Caco-2 (cell line): ENCODE results near the gene DARS1. TPM values are rescaled to one million over a fixed set of nuclear protein-coding genes. Genes with fewer than 3 reads are reported as not detected.

ENCODE experiments used
- BruUV-seq: library from RNA; stranded (reverse); fragments of 400-500 nt; replicated peaks from 2 replicates; lab custom pipeline; 2021; lab: Mats Ljungman, UMichigan
- CTCF ChIA-PET: fragments of 300-600 bp; sonication (Branson Sonifier 250); formaldehyde crosslinking; loops from one replicate; lab custom pipeline; 2022; ENCODE audit warnings: antibody characterized with exemption; lab: Charles Lee
- POLR2A ChIA-PET: fragments of 300-600 bp; sonication (Branson Sonifier 250); formaldehyde crosslinking; loops from one replicate; lab custom pipeline; 2022; ENCODE audit warnings: antibody characterized with exemption; lab: Charles Lee
- DNase-seq, 2 experiments: peaks; one replicate each; pipeline versions ENCODE4 v3.0.0 to v3.0.0-alpha.2; 2020 to 2022
- H3K27me3 ChIP-seq: replicated peaks from 2 replicates; pipeline ENCODE4 v1.6.0; 2011; ENCODE audit warnings: low read length; ENCODE audit not compliant: control insufficient read depth, insufficient read depth
- H3K36me3 ChIP-seq: 2 replicates; pipeline ENCODE4 v1.5.1; 2011; ENCODE audit warnings: low read length; ENCODE audit not compliant: control insufficient read depth, insufficient read depth
- H3K4me1 ChIP-seq: fragments of 250-450 bp; sonication (Bioruptor Pico); 2 replicates; pipeline ENCODE4 v1.5.1; 2020; ENCODE audit warnings: mild to moderate bottlenecking
- H3K4me3 ChIP-seq: 2 replicates; pipeline ENCODE4 v1.5.1; 2011; ENCODE audit warnings: low read depth, mild to moderate bottlenecking, control low read depth, low read length
- H3K9me3 ChIP-seq: fragments of 250-450 bp; sonication (Bioruptor Pico); 2 replicates; pipeline ENCODE4 v1.5.1; 2020; ENCODE audit warnings: mild to moderate bottlenecking, moderate library complexity
- H3K27ac Mint-ChIP-seq: one replicate; pipeline ENCODE4 v1.8.0; 2022; ENCODE audit warnings: mixed read lengths; ENCODE audit not compliant: unreplicated experiment
- H3K27me3 Mint-ChIP-seq: one replicate; pipeline ENCODE4 v1.8.0; 2022; ENCODE audit warnings: mixed read lengths; ENCODE audit not compliant: insufficient read depth, unreplicated experiment
- H3K36me3 Mint-ChIP-seq: one replicate; pipeline ENCODE4 v1.8.0; 2022; ENCODE audit warnings: mild to moderate bottlenecking, mixed read lengths; ENCODE audit not compliant: insufficient read depth, unreplicated experiment
- H3K4me1 Mint-ChIP-seq: one replicate; pipeline ENCODE4 v1.8.0; 2022; ENCODE audit warnings: low read depth, mixed read lengths; ENCODE audit not compliant: unreplicated experiment
- H3K4me3 Mint-ChIP-seq: one replicate; pipeline ENCODE4 v1.8.0; 2022; ENCODE audit warnings: mild to moderate bottlenecking, moderate library complexity, mixed read lengths; ENCODE audit not compliant: unreplicated experiment
- H3K9me3 Mint-ChIP-seq: one replicate; pipeline ENCODE4 v1.8.0; 2022; ENCODE audit warnings: mixed read lengths; ENCODE audit not compliant: unreplicated experiment
- intact Hi-C: fragments of 100-400 bp; cut with micrococcal nuclease; formaldehyde crosslinking; loops from one replicate; pipeline ENCODE4 v1.10.0; 2022; ENCODE audit not compliant: unreplicated experiment
- total RNA-seq: library from RNA; stranded (reverse); gene quantifications from 2 replicates; pipeline ENCODE4 v1.2.3, GENCODE V29; 2022
- TF ChIP-seq, protein P1 (sequence below), 2 experiments: fragments of 200-600 bp in 1 of 2; IDR thresholded peaks; 1 replicate in 1 of 2; 2 replicates in 1 of 2; pipeline versions ENCODE4 v1.5.1 to v1.8.0; 2011 to 2022; ENCODE audit warnings: antibody characterized with exemption in 1 of 2, control low read depth in 1 of 2, inconsistent platforms in 1 of 2, low read depth in 1 of 2, low read length in 1 of 2, mild to moderate bottlenecking in 1 of 2, moderate library complexity in 1 of 2; ENCODE audit not compliant: insufficient read depth in 1 of 2, severe bottlenecking in 1 of 2, unreplicated experiment in 1 of 2

The DARS1 gene
- total RNA-seq, 1 experiment from 2014 or later, result 90.9 TPM

DNA sequence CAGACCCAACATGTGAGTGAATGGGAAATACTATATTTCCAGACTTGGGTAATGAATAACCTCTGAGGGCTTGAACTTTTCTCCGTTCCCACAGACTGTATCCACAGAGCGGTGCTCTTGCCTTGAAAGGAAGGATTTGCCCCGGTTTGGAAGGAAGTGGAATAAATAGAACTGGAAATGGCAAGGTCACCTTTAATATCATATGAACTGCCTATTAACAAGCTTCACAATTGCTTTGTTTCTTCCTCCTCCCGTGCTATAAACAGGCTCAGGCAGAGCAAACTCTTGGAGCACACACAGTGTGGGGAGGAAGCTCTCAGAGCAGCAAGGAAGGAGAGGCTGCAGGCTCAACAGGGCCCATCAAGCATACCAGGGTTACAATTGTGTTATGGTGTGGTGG is 28.5 kb upstream of the DARS1 start:
- no peaks in the 10 kb centered on the region for H3K4me1 Mint-ChIP-seq

DNA sequence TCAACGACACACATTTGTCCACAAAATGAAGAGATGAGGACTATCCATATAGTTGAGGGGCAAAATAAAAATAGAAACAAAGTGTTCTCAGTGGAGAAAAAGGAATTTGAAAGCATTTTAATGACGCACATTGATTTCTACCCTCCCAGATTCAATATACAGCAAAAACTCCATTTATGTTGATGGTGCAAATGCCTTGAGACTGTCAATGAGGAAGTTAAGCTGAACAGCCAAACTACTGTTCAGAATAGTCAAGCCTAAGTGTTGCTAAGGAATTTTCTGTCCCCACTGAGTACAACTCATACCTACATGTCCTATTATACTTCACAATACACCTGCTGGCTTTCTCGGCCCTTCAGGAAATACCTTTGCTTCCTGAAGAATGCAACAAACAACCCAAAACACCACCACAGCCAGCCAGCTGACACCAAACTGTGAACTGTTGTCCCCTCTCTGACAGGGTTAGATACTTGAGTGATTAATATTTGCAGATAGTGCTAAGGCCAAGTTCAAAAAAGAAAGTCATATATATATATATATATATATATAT is 27.8 kb upstream of the DARS1 start:
- intact Hi-C loops, result no loop called here
- TF ChIP-seq, protein P1, sequence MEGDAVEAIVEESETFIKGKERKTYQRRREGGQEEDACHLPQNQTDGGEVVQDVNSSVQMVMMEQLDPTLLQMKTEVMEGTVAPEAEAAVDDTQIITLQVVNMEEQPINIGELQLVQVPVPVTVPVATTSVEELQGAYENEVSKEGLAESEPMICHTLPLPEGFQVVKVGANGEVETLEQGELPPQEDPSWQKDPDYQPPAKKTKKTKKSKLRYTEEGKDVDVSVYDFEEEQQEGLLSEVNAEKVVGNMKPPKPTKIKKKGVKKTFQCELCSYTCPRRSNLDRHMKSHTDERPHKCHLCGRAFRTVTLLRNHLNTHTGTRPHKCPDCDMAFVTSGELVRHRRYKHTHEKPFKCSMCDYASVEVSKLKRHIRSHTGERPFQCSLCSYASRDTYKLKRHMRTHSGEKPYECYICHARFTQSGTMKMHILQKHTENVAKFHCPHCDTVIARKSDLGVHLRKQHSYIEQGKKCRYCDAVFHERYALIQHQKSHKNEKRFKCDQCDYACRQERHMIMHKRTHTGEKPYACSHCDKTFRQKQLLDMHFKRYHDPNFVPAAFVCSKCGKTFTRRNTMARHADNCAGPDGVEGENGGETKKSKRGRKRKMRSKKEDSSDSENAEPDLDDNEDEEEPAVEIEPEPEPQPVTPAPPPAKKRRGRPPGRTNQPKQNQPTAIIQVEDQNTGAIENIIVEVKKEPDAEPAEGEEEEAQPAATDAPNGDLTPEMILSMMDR (IDR thresholded peaks at IDR 0.05; ENCODE audit: insufficient read depth in 1 of 2, low read depth in 1 of 2, low read length in 1 of 2, severe bottlenecking in 1 of 2, unreplicated experiment in 1 of 2), result no peak
- no TSS peak for BruUV-seq
- no peaks in the 10 kb centered on the region for H3K27me3 Mint-ChIP-seq
- H3K9me3 ChIP-seq, result no peaks in the 10 kb centered on the region
- no peaks in the 10 kb centered on the region for H3K36me3 Mint-ChIP-seq
- no peaks in the 10 kb centered on the region for H3K27me3 ChIP-seq
- H3K4me1 Mint-ChIP-seq, result no peaks in the 10 kb centered on the region
- no peak for DNase-seq
- H3K9me3 Mint-ChIP-seq, result no peaks in the 10 kb centered on the region
- no peak overlapping the region for H3K4me3 ChIP-seq
- ChIA-PET POLR2A (no interaction called here), CTCF (no interaction called here)
- H3K4me3 Mint-ChIP-seq, result no peak overlapping the region
- H3K4me1 ChIP-seq, result peaks cover 6% of the 10 kb centered on the region; the same call in 1 of the 2 replicates
- no peak overlapping the region for H3K27ac Mint-ChIP-seq
- no peaks in the 10 kb centered on the region for H3K36me3 ChIP-seq

More for the DNA sequence above, 28.5 kb upstream of the DARS1 start:
- Histone ChIP-seq H3K4me1 (peaks cover 6% of the 10 kb centered on the region; the same call in 1 of the 2 replicates), H3K27me3 (no peaks in the 10 kb centered on the region), H3K36me3 (no peaks in the 10 kb centered on the region), H3K9me3 (no peaks in the 10 kb centered on the region), H3K4me3 (no peak overlapping the region)
- CTCF ChIA-PET, result interaction anchor here (0.6 kb wide), 1 partner anchor 132 kb away, joined by 3 read pairs; no protein-coding TSS in a partner anchor
- TF ChIP-seq, protein P1 (IDR thresholded peaks at IDR 0.05; ENCODE audit: insufficient read depth in 1 of 2, low read depth in 1 of 2, low read length in 1 of 2, severe bottlenecking in 1 of 2, unreplicated experiment in 1 of 2), result no peak
- POLR2A ChIA-PET, result no interaction called here
- DNase-seq, result no peak
- no peak overlapping the region for H3K27ac Mint-ChIP-seq
- no peaks in the 10 kb centered on the region for H3K27me3 Mint-ChIP-seq
- intact Hi-C loops, result no loop called here
- no peak overlapping the region for H3K4me3 Mint-ChIP-seq
- H3K9me3 Mint-ChIP-seq, result no peaks in the 10 kb centered on the region
- H3K36me3 Mint-ChIP-seq, result no peaks in the 10 kb centered on the region
- no TSS peak for BruUV-seq

DNA sequence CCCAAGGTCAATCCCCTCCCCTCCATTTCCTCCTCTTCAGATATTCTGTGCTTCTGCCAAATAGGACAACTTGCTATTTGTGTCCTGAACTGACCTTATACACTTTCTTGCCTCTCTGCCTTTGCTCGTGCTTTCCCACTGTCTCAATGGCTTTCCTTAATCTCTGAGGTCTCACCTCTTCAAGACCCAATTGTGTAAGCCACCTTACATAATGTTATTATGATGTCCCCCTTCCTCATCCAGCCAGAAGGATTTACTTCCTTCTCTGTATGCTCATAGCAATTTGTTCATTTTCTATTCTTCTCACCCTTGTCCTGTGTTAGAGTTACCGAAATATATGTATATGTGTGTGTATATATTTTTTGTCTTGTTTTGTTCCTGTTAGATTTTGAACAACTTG is 26.9 kb upstream of the DARS1 start:
- H3K4me3 ChIP-seq, result no peak overlapping the region
- H3K9me3 ChIP-seq, result no peaks in the 10 kb centered on the region
- CTCF ChIA-PET, result no interaction called here
- TF ChIP-seq, protein P1 (IDR thresholded peaks at IDR 0.05; ENCODE audit: insufficient read depth in 1 of 2, low read depth in 1 of 2, low read length in 1 of 2, severe bottlenecking in 1 of 2, unreplicated experiment in 1 of 2), result no peak
- no peaks in the 10 kb centered on the region for H3K36me3 ChIP-seq
- DNase-seq, result no peak
- peaks cover 6% of the 10 kb centered on the region; the same call in 1 of the 2 replicates for H3K4me1 ChIP-seq
- no peaks in the 10 kb centered on the region for H3K36me3 Mint-ChIP-seq
- H3K27me3 ChIP-seq, result no peaks in the 10 kb centered on the region
- H3K27me3 Mint-ChIP-seq, result no peaks in the 10 kb centered on the region
- BruUV-seq, result no TSS peak
- intact Hi-C loops, result no loop called here
- POLR2A ChIA-PET, result no interaction called here
- no peaks in the 10 kb centered on the region for H3K9me3 Mint-ChIP-seq
- H3K27ac Mint-ChIP-seq, result no peak overlapping the region
- no peaks in the 10 kb centered on the region for H3K4me1 Mint-ChIP-seq
- H3K4me3 Mint-ChIP-seq, result no peak overlapping the region
